Endothelial cell (in vitro differentiated cells): ENCODE results near the gene DOLPP1. TPM values are rescaled to one million over a fixed set of nuclear protein-coding genes. Genes with fewer than 3 reads are reported as not detected.

Experiments
- DNase-seq: peaks from one replicate; pipeline ENCODE4 v3.0.0; 2021; ENCODE audit warnings: low spot score
- H3K27ac Mint-ChIP-seq: one replicate; pipeline ENCODE4 v1.8.0; 2021; ENCODE audit warnings: mixed read lengths, inconsistent platforms; ENCODE audit not compliant: unreplicated experiment
- H3K27me3 Mint-ChIP-seq: one replicate; pipeline ENCODE4 v1.8.0; 2021; ENCODE audit warnings: mild to moderate bottlenecking, moderate library complexity, mixed read lengths, inconsistent platforms; ENCODE audit not compliant: unreplicated experiment
- H3K36me3 Mint-ChIP-seq: one replicate; pipeline ENCODE4 v1.8.0; 2021; ENCODE audit warnings: mild to moderate bottlenecking, low read depth, mixed read lengths, inconsistent platforms; ENCODE audit not compliant: unreplicated experiment
- H3K4me1 Mint-ChIP-seq: one replicate; pipeline ENCODE4 v1.8.0; 2021; ENCODE audit warnings: mild to moderate bottlenecking, mixed read lengths, inconsistent platforms; ENCODE audit not compliant: unreplicated experiment
- H3K4me3 Mint-ChIP-seq: one replicate; pipeline ENCODE4 v1.8.0; 2021; ENCODE audit warnings: mild to moderate bottlenecking, mixed read lengths, inconsistent platforms; ENCODE audit not compliant: unreplicated experiment
- H3K9me3 Mint-ChIP-seq: one replicate; pipeline ENCODE4 v1.8.0; 2021; ENCODE audit warnings: mixed read lengths, inconsistent platforms; ENCODE audit not compliant: unreplicated experiment
- total RNA-seq: library from RNA; stranded (reverse); fragmentation: NEBNext Ultra II Directional; extraction: Animal tissue kit (Norgen Biotek cat#: 25700); gene quantifications from one replicate; pipeline ENCODE4 v1.2.1, GENCODE V29; 2021; ENCODE audit not compliant: unreplicated experiment
- TF ChIP-seq, protein P1 (sequence below): fragments of 200-600 bp; sonication (generic); IDR thresholded peaks from one replicate; pipeline ENCODE4 v1.5.0; 2021; ENCODE audit warnings: antibody characterized with exemption; ENCODE audit not compliant: unreplicated experiment

DOLPP1 gene
- total RNA-seq, 1 donor from 2014 or later: 21.4 TPM

DNA sequence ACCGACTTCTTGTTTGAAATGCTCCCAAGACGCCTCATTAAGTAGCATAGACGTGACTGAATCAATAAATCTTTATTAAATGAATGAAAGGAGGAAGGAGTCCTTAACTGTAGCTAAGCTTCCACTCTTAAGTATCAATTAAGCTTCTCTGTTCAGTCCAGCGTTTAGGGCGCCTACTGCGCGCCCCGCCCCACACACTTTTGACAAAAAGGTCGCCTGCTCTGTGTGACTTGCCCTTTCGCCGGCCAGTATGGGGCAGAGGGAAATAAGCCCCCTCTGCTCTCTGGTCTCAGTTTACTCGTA is 662 bp upstream of the DOLPP1 start:
- Mint-ChIP-seq H3K9me3 (no peaks in the 10 kb centered on the region), H3K27ac (no peak overlapping the region), H3K4me1 (peaks cover 8% of the 10 kb centered on the region), H3K27me3 (peaks cover 7% of the 10 kb centered on the region), H3K4me3 (peak overlapping the region; percentile 92), H3K36me3 (peaks cover 5% of the 10 kb centered on the region)
- DNase-seq: no peak
- TF ChIP-seq, protein P1, sequence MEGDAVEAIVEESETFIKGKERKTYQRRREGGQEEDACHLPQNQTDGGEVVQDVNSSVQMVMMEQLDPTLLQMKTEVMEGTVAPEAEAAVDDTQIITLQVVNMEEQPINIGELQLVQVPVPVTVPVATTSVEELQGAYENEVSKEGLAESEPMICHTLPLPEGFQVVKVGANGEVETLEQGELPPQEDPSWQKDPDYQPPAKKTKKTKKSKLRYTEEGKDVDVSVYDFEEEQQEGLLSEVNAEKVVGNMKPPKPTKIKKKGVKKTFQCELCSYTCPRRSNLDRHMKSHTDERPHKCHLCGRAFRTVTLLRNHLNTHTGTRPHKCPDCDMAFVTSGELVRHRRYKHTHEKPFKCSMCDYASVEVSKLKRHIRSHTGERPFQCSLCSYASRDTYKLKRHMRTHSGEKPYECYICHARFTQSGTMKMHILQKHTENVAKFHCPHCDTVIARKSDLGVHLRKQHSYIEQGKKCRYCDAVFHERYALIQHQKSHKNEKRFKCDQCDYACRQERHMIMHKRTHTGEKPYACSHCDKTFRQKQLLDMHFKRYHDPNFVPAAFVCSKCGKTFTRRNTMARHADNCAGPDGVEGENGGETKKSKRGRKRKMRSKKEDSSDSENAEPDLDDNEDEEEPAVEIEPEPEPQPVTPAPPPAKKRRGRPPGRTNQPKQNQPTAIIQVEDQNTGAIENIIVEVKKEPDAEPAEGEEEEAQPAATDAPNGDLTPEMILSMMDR: no peak

DNA sequence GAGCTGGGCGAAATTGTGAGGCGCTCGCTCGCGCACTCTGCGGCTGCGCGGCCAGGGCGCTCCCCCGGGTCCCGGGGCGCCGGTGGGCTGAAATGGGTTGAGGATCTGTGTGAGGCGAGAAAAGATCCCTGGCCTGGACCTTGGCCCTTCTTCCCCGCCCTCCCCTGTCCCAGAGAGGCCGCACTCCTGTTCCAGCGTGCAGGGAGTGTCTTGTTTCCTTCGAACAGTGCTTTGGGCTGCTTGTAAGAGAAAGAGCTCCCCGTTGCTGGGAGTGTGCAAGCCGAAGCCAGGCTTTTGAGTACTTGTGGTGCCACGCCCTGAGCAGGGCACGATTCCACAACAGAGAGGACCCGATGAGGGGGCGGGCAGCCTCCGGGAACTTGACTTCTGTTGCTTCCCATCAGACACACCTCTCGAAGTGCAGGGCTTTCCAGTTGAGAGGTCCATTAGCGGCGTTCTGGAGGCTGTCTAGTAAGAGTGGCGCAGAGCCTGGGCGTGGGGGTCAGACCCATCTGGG is 535 bp downstream of the DOLPP1 start:
- Mint-ChIP-seq H3K27ac (no peak overlapping the region), H3K27me3 (peaks cover 7% of the 10 kb centered on the region), H3K9me3 (no peaks in the 10 kb centered on the region), H3K4me3 (peak overlapping the region; percentile 83), H3K4me1 (peaks cover 8% of the 10 kb centered on the region), H3K36me3 (peaks cover 5% of the 10 kb centered on the region)
- no peak for DNase-seq
- TF ChIP-seq, protein P1: no peak

DNA sequence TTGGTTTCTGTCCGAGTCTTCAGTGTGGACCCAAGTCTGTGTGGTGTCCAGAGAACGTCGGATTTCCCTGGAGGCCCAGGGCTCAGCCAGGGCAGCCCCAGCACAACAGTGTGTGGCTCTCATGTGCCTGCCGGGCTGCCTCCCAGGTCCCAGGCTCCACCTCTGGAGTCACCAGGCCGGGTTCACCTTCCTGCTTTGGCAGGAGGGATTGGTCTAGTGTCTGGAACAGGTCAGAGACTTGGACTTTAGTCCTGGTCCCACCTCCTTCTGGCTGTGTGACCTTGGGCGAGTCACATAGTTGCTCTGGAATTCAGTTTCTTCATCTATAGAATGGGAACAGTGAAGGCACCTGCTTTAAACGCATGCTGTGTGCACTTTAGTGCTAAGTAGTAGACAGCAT is 3.2 kb downstream of the DOLPP1 start:
- peaks cover 12% of the 10 kb centered on the region for H3K27me3 Mint-ChIP-seq
- peaks cover 9% of the 10 kb centered on the region for H3K36me3 Mint-ChIP-seq
- no peak overlapping the region for H3K27ac Mint-ChIP-seq
- no peak for DNase-seq
- TF ChIP-seq, protein P1: no peak
- H3K4me1 Mint-ChIP-seq: peaks cover 8% of the 10 kb centered on the region
- H3K9me3 Mint-ChIP-seq: no peaks in the 10 kb centered on the region
- no peak overlapping the region for H3K4me3 Mint-ChIP-seq

DNA sequence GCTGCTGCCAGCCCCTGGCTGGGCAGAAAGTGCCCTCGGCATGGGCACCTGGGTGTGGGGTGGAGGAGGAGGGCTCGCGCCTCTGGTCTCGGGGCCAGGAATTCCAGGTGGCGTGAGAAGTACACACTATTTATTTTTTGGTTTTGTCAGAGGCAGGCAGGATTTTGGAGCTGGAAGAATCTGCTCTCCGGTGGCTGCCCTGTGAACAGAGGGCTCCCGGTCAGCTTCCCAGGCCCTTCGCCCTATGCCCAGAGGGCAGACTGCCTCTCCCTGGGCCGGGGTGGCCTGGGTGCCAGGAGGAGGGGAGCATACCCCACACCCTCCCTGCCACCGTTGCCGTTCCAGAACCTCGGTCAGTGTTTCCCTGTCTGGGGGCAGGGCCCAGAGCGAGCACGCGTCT is 8.3 kb downstream of the DOLPP1 start:
- Mint-ChIP-seq H3K4me3 (no peak overlapping the region), H3K36me3 (peaks cover 11% of the 10 kb centered on the region), H3K9me3 (no peaks in the 10 kb centered on the region), H3K27me3 (peaks cover 9% of the 10 kb centered on the region), H3K27ac (no peak overlapping the region), H3K4me1 (no peaks in the 10 kb centered on the region)
- no peak for DNase-seq
- TF ChIP-seq, protein P1: no peak

DNA sequence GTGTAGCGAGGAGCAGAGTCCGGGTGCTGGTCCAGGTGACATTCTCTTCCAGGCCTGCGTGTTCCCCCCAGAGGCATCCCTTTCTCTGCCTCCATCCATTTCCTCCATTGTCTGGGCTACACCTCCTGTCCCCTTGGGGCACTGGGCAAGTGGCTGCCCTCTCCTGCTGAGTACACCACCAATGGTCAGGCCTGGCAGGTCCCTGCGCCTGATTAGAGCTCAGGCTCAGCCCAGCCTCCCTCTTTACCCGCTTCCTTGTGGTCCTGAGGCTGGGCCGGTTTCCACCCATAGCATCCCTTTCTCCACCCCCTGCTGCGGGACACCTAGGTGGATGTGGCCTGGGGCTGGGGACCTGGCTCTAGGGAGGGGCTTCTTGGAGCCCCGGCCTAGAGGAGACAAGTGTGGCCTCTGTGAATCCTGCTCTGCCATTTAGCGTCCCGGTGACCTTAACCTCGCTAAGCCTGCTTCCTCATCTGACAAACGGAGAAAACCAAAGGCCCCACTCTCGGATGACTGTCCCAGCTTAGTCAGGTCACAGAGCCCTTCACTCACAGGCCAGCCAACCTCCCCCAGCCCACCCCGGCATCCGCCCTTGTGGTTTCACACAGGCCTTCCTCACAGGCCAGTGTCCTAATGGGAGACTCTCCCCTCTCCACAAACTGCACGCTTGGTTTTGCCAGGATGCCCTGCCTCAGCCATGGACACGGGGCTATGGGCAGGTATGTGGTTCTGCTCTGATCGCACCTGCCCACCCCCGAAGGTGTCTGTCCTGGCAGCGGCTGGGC is 12.9 kb downstream of the DOLPP1 start:
- Mint-ChIP-seq H3K27me3 (peaks cover 4% of the 10 kb centered on the region), H3K9me3 (no peaks in the 10 kb centered on the region), H3K36me3 (peaks cover 9% of the 10 kb centered on the region), H3K27ac (no peak overlapping the region), H3K4me3 (no peak overlapping the region), H3K4me1 (no peaks in the 10 kb centered on the region)
- TF ChIP-seq, protein P1: no peak
- DNase-seq: no peak
